Nephron (organoid): ENCODE results near the gene HABP4.
A peak's percentile ranks its signal among the peaks of the same experiment; 100 is the strongest.

Source experiments
- H3K27ac Mint-ChIP-seq, 3 experiments: 2 replicates each; pipeline ENCODE4 v1.8.0; 2020; ENCODE audit warnings: mixed read lengths in 3 of 3, mild to moderate bottlenecking in 2 of 3, moderate library complexity in 1 of 3
- H3K27me3 Mint-ChIP-seq: 2 replicates; pipeline ENCODE4 v1.8.0; 2021; ENCODE audit warnings: low read depth, mild to moderate bottlenecking, moderate library complexity, mixed read lengths
- H3K36me3 Mint-ChIP-seq: 2 replicates; pipeline ENCODE4 v1.8.0; 2020; ENCODE audit warnings: low read depth, mixed read lengths
- H3K4me1 Mint-ChIP-seq: 2 replicates; pipeline ENCODE4 v1.8.0; 2020; ENCODE audit warnings: mixed read lengths
- H3K4me3 Mint-ChIP-seq, 3 experiments: 2 replicates each; pipeline ENCODE4 v1.8.0; 2020; ENCODE audit warnings: mild to moderate bottlenecking in 3 of 3, mixed read lengths in 3 of 3, moderate library complexity in 2 of 3
- H3K9me3 Mint-ChIP-seq: 2 replicates; pipeline ENCODE4 v1.8.0; 2020; ENCODE audit warnings: mixed read lengths
- CTCF ChIP-seq, 3 experiments: fragments of 200-600 bp; sonication (generic); IDR thresholded peaks; one replicate each; pipeline ENCODE4 v1.5.0; 2021; ENCODE audit warnings: antibody characterized with exemption in 3 of 3; ENCODE audit not compliant: unreplicated experiment in 3 of 3

HABP4 gene

GRCh38 chr9:96440671-96441199 is 9.2 kb upstream of the HABP4 start:
- Mint-ChIP-seq H3K36me3 (no peaks in the 10 kb centered on the region), H3K27ac (no peak overlapping the region), H3K27me3 (no peaks in the 10 kb centered on the region), H3K4me1 (no peaks in the 10 kb centered on the region), H3K4me3 (no peak overlapping the region), H3K9me3 (no peaks in the 10 kb centered on the region)
- TF ChIP-seq CTCF (IDR thresholded peaks at IDR 0.05; ENCODE audit: unreplicated experiment in 3 of 3) = no peak

GRCh38 chr9:96441798-96442445 is 8.0 kb upstream of the HABP4 start:
- Mint-ChIP-seq H3K27me3 (peaks cover 6% of the 10 kb centered on the region), H3K9me3 (no peaks in the 10 kb centered on the region), H3K4me1 (no peaks in the 10 kb centered on the region), H3K27ac (no peak overlapping the region), H3K36me3 (no peaks in the 10 kb centered on the region), H3K4me3 (no peak overlapping the region)
- TF ChIP-seq CTCF (IDR thresholded peaks at IDR 0.05; ENCODE audit: unreplicated experiment in 3 of 3) = no peak

- H3K9me3 Mint-ChIP-seq = no peaks in the 10 kb centered on the region
These were observed 7.5 kb upstream of the HABP4 start for GRCh38 chr9:96442491-96442890.

GRCh38 chr9:96447406-96447805 is 2.6 kb upstream of the HABP4 start:
- no peak overlapping the region for H3K27ac Mint-ChIP-seq
- no peak for TF ChIP-seq CTCF (IDR thresholded peaks at IDR 0.05; ENCODE audit: unreplicated experiment in 3 of 3)

More at GRCh38 chr9:96442491-96442890, 7.5 kb upstream of the HABP4 start:
- H3K4me3 Mint-ChIP-seq = no peak overlapping the region
- no peak overlapping the region for H3K27ac Mint-ChIP-seq
- H3K27me3 Mint-ChIP-seq = peaks cover 12% of the 10 kb centered on the region
- no peaks in the 10 kb centered on the region for H3K4me1 Mint-ChIP-seq
- H3K36me3 Mint-ChIP-seq = no peaks in the 10 kb centered on the region
- no peak for TF ChIP-seq CTCF (IDR thresholded peaks at IDR 0.05; ENCODE audit: unreplicated experiment in 3 of 3)

GRCh38 chr9:96448546-96449170 is 1.3 kb upstream of the HABP4 start:
- Mint-ChIP-seq H3K9me3 (no peaks in the 10 kb centered on the region), H3K27me3 (peaks cover 20% of the 10 kb centered on the region), H3K4me1 (peaks cover 19% of the 10 kb centered on the region), H3K27ac (no peak overlapping the region), H3K4me3 (peak overlapping the region; percentile 78 to 86 (median 78)), H3K36me3 (no peaks in the 10 kb centered on the region)
- no peak for TF ChIP-seq CTCF (IDR thresholded peaks at IDR 0.05; ENCODE audit: unreplicated experiment in 3 of 3)

More at GRCh38 chr9:96447406-96447805, 2.6 kb upstream of the HABP4 start:
- Mint-ChIP-seq H3K9me3 (no peaks in the 10 kb centered on the region), H3K27me3 (peaks cover 20% of the 10 kb centered on the region), H3K4me3 (no peak overlapping the region), H3K4me1 (peaks cover 13% of the 10 kb centered on the region), H3K36me3 (no peaks in the 10 kb centered on the region)

GRCh38 chr9:96449523-96449844 is 485 bp upstream of the HABP4 start:
- no peaks in the 10 kb centered on the region for H3K36me3 Mint-ChIP-seq
- TF ChIP-seq CTCF (IDR thresholded peaks at IDR 0.05; ENCODE audit: unreplicated experiment in 3 of 3) = no peak
- peak overlapping the region; percentile 78 to 86 (median 78) for H3K4me3 Mint-ChIP-seq
- peaks cover 20% of the 10 kb centered on the region for H3K27me3 Mint-ChIP-seq
- H3K27ac Mint-ChIP-seq = peak overlapping the region in 1 of 3 experiments; percentile 0
- H3K4me1 Mint-ChIP-seq = peaks cover 21% of the 10 kb centered on the region
- H3K9me3 Mint-ChIP-seq = no peaks in the 10 kb centered on the region
